ENCODE results near the gene ADAM15.

ADAM15 gene

DNA sequence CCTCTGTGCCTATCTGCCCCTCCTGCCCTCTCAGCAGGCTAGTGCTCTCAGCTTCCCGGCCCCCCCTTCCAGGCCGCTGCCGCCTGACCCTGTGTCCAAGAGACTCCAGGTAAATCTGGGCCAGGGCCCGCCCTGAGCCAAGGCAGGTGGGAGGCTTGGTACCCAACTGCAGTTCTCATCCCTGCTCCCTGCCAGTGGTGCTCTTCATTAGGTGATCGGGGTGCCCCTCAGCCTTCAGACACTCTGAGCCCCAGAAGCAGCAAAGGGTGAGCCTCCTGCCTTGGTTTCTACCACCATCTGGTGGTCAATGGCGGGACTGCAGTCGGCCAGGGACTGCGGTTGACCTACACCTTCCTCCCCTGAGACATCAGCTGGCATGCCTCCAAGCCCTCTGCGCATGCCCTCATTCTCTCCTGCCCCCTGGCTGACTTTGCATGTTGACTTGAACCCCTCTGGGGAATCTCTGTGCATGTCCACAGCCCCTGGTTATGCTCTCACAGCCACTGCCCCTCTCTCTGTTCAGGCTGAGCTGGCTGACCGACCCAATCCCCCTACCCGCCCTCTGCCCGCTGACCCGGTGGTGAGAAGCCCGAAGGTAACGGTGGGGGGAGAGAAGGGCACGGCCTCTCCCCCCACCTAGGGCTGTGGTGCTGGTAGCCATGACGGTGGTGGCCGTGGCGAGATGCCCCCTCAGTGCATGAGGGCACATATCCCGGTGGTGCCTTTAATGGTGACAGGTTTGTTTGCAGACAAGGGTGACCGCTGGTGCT lies 10.4 kb downstream of the ADAM15 start:
- Histone ChIP-seq H4K91ac (ENCODE audit: low read length) (no peak overlapping the region), H3K36me3 (ENCODE audit: control insufficient read depth in 1 of 2, insufficient read depth in 2 of 2, low read depth in 1 of 2, low read length in 2 of 2) (peaks cover 39 to 44% of the 10 kb centered on the region in 2 experiments), H3K23ac (ENCODE audit: low read length in 2 of 2) (no peak overlapping the region), H2BK15ac (ENCODE audit: low read depth, poor library complexity, severe bottlenecking) (no peak overlapping the region), H4K8ac (ENCODE audit: low read length) (peak overlapping the region; percentile 33), H3K4me1 (ENCODE audit: control insufficient read depth, insufficient read depth, low read depth, low read length) (peaks cover 23% of the 10 kb centered on the region), H3K9ac (ENCODE audit: low read length) (no peak overlapping the region), H3K18ac (ENCODE audit: low read depth in 1 of 2, low read length in 2 of 2) (no peak overlapping the region), H2BK120ac (ENCODE audit: low read depth, low read length) (no peak overlapping the region), H3K14ac (ENCODE audit: low read length in 2 of 2) (no peak overlapping the region), H3K27me3 (ENCODE audit: control insufficient read depth in 1 of 2, insufficient read depth in 1 of 2, low read length in 2 of 2) (no peaks in the 10 kb centered on the region), H2BK12ac (ENCODE audit: low read length in 2 of 2) (peak overlapping the region in 1 of 2 experiments; percentile 60), H3K4ac (ENCODE audit: low read depth in 1 of 2, low read length in 2 of 2) (no peak overlapping the region), H3K79me1 (replicated peaks; ENCODE audit: low read length, poor library complexity, severe bottlenecking) (peaks cover 9% of the 10 kb centered on the region), H3K4me3 (ENCODE audit: insufficient read depth in 1 of 2, low read depth in 1 of 2, low read length in 2 of 2) (no peak overlapping the region), H3K9me3 (ENCODE audit: control insufficient read depth, low read length) (no peaks in the 10 kb centered on the region), H3K4me2 (ENCODE audit: low read length, poor library complexity, severe bottlenecking) (no peak overlapping the region), H2AK5ac (ENCODE audit: low read length, severe bottlenecking) (no peak overlapping the region), H3K27ac (ENCODE audit: low read length, poor library complexity, severe bottlenecking) (no peak overlapping the region), H2AFZ (ENCODE audit: low read depth, low read length) (no peak overlapping the region), H2BK5ac (ENCODE audit: low read depth, low read length, poor library complexity, severe bottlenecking) (no peak overlapping the region)
- DNase-seq, result peak; percentile 83
- WGBS, result 41% methylated on average over 16 of the region's 21 CpGs

DNA sequence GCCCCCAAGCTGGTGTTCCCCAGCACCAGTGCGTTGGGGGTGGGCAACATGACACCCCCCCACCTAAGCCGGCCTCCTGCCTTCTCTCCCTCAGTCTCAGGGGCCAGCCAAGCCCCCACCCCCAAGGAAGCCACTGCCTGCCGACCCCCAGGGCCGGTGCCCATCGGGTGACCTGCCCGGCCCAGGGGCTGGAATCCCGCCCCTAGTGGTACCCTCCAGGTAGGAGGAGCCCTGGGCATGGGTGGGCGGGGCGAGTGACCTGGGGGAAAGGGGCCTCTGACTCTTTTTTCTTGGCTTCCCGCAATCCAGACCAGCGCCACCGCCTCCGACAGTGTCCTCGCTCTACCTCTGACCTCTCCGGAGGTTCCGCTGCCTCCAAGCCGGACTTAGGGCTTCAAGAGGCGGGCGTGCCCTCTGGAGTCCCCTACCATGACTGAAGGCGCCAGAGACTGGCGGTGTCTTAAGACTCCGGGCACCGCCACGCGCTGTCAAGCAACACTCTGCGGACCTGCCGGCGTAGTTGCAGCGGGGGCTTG lies 11.1 kb downstream of the ADAM15 start:
- peaks cover 33 to 43% of the 10 kb centered on the region in 2 experiments for H3K36me3 ChIP-seq (ENCODE audit: control insufficient read depth in 1 of 2, insufficient read depth in 2 of 2, low read depth in 1 of 2, low read length in 2 of 2)
- no peak overlapping the region for H3K27ac ChIP-seq (ENCODE audit: low read length, poor library complexity, severe bottlenecking)
- H3K4ac ChIP-seq (ENCODE audit: low read depth in 1 of 2, low read length in 2 of 2), result no peak overlapping the region
- H3K9me3 ChIP-seq (ENCODE audit: control insufficient read depth, low read length), result no peaks in the 10 kb centered on the region
- no peaks in the 10 kb centered on the region for H3K27me3 ChIP-seq (ENCODE audit: control insufficient read depth in 1 of 2, insufficient read depth in 1 of 2, low read length in 2 of 2)
- no peak overlapping the region for H2BK5ac ChIP-seq (ENCODE audit: low read depth, low read length, poor library complexity, severe bottlenecking)
- H2AFZ ChIP-seq (ENCODE audit: low read depth, low read length), result no peak overlapping the region
- WGBS, result 6% methylated on average over 24 of the region's 29 CpGs
- H3K18ac ChIP-seq (ENCODE audit: low read depth in 1 of 2, low read length in 2 of 2), result no peak overlapping the region
- H3K23ac ChIP-seq (ENCODE audit: low read length in 2 of 2), result no peak overlapping the region
- no peak overlapping the region for H3K4me3 ChIP-seq (ENCODE audit: insufficient read depth in 1 of 2, low read depth in 1 of 2, low read length in 2 of 2)
- peak overlapping the region; percentile 48 for H3K4me2 ChIP-seq (ENCODE audit: low read length, poor library complexity, severe bottlenecking)
- no peak overlapping the region for H2BK120ac ChIP-seq (ENCODE audit: low read depth, low read length)
- no peak overlapping the region for H4K91ac ChIP-seq (ENCODE audit: low read length)
- no peak for DNase-seq
- H2AK5ac ChIP-seq (ENCODE audit: low read length, severe bottlenecking), result no peak overlapping the region
- H3K9ac ChIP-seq (ENCODE audit: low read length), result no peak overlapping the region
- H3K14ac ChIP-seq (ENCODE audit: low read length in 2 of 2), result no peak overlapping the region
- H3K79me1 ChIP-seq (replicated peaks; ENCODE audit: low read length, poor library complexity, severe bottlenecking), result peaks cover 10% of the 10 kb centered on the region
- H4K8ac ChIP-seq (ENCODE audit: low read length), result peak overlapping the region; percentile 33
- peak overlapping the region in 1 of 2 experiments; percentile 60 for H2BK12ac ChIP-seq (ENCODE audit: low read length in 2 of 2)
- H3K4me1 ChIP-seq (ENCODE audit: control insufficient read depth, insufficient read depth, low read depth, low read length), result peaks cover 23% of the 10 kb centered on the region
- H2BK15ac ChIP-seq (ENCODE audit: low read depth, poor library complexity, severe bottlenecking), result peak overlapping the region; percentile 50

DNA sequence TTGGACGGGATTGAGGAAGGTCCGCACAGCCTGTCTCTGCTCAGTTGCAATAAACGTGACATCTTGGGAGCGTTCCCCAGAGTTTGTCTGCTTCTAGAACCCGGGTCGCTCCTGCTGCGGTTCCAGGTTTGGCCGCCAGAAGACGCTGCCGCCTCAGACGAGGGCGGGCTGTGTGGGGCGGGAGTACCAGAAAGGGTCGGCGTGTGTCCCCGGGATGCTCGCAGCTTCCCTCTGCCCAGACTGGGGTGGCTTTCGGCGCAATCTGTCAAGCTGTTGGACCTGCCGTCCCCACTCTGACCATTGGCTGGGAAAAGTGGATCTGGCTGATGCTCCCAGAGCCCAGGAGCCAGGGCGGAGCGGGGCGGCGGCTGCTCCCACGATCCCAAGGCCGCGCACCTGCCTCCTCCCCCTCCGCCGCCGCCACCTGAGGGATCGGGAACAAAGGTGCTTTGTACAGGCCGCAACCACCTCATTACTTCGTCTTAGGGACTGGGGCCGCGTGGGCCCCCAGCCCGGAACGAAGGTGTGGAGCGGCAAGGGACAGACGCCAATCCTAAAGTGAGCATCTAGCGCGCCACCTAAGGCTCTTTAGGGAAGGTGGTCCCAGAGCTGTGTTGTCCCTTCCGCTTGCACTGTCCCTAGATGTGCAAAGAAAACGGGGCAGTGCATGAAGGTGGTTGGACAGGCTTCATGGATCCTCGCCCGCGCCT lies 11.7 kb downstream of the ADAM15 start:
- peak overlapping the region; percentile 36 to 92 for H3K4me3 ChIP-seq (ENCODE audit: insufficient read depth in 1 of 2, low read depth in 1 of 2, low read length in 2 of 2)
- H3K9me3 ChIP-seq (ENCODE audit: control insufficient read depth, low read length), result no peaks in the 10 kb centered on the region
- no peak overlapping the region for H2BK15ac ChIP-seq (ENCODE audit: low read depth, poor library complexity, severe bottlenecking)
- no peak overlapping the region for H2AK5ac ChIP-seq (ENCODE audit: low read length, severe bottlenecking)
- 4% methylated on average over 43 of the region's 46 CpGs for WGBS
- H2AFZ ChIP-seq (ENCODE audit: low read depth, low read length), result no peak overlapping the region
- no peak overlapping the region for H2BK120ac ChIP-seq (ENCODE audit: low read depth, low read length)
- no peak overlapping the region for H3K27ac ChIP-seq (ENCODE audit: low read length, poor library complexity, severe bottlenecking)
- peaks cover 10% of the 10 kb centered on the region for H3K79me1 ChIP-seq (replicated peaks; ENCODE audit: low read length, poor library complexity, severe bottlenecking)
- peaks cover 23% of the 10 kb centered on the region for H3K4me1 ChIP-seq (ENCODE audit: control insufficient read depth, insufficient read depth, low read depth, low read length)
- peak overlapping the region; percentile 50 for H3K4me2 ChIP-seq (ENCODE audit: low read length, poor library complexity, severe bottlenecking)
- H3K18ac ChIP-seq (ENCODE audit: low read depth in 1 of 2, low read length in 2 of 2), result no peak overlapping the region
- H2BK12ac ChIP-seq (ENCODE audit: low read length in 2 of 2), result no peak overlapping the region
- H3K23ac ChIP-seq (ENCODE audit: low read length in 2 of 2), result no peak overlapping the region
- no peaks in the 10 kb centered on the region for H3K27me3 ChIP-seq (ENCODE audit: control insufficient read depth in 1 of 2, insufficient read depth in 1 of 2, low read length in 2 of 2)
- H3K36me3 ChIP-seq (ENCODE audit: control insufficient read depth in 1 of 2, insufficient read depth in 2 of 2, low read depth in 1 of 2, low read length in 2 of 2), result peaks cover 26 to 39% of the 10 kb centered on the region in 2 experiments
- H3K9ac ChIP-seq (ENCODE audit: low read length), result no peak overlapping the region
- H2BK5ac ChIP-seq (ENCODE audit: low read depth, low read length, poor library complexity, severe bottlenecking), result no peak overlapping the region
- DNase-seq, result peak; percentile 69
- H4K8ac ChIP-seq (ENCODE audit: low read length), result no peak overlapping the region
- H4K91ac ChIP-seq (ENCODE audit: low read length), result no peak overlapping the region
- no peak overlapping the region for H3K14ac ChIP-seq (ENCODE audit: low read length in 2 of 2)
- no peak overlapping the region for H3K4ac ChIP-seq (ENCODE audit: low read depth in 1 of 2, low read length in 2 of 2)

DNA sequence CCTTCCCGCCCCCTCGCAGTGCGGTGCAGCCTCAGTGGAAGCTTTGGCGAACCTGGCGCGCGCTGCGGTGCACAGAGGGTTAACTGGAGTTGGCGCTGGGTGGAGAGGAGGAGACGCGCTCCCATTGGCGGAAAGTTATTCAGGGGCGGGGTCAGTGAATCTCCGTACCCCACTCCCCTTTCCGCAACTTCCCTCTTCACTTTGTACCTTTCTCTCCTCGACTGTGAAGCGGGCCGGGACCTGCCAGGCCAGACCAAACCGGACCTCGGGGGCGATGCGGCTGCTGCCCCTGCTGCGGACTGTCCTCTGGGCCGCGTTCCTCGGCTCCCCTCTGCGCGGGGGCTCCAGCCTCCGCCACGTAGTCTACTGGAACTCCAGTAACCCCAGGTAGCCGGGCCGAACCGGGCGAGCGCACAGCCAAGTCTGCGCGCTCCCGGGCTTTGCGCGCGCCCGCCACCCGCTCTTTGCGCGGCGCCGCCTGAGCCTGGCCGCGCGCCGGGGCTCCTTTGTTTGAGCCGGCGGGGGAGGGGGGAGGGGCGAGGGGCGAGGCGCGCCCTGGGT lies 12.5 kb downstream of the ADAM15 start, which contains the start of gene EFNA4:
Gene EFNA4 (plus strand): TSS at position 191 of the 561 bp plus-strand sequence. CDS start 84 bp downstream, at position 275.
- Histone ChIP-seq H2BK12ac (ENCODE audit: low read length in 2 of 2) (peak within 1 kb of the TSS in 1 of 2 experiments; percentile 55), H3K9me3 (ENCODE audit: control insufficient read depth, low read length) (no peaks in the 10 kb centered on the region), H3K4me1 (ENCODE audit: control insufficient read depth, insufficient read depth, low read depth, low read length) (peaks cover 23% of the 10 kb centered on the region), H3K18ac (ENCODE audit: low read depth in 1 of 2, low read length in 2 of 2) (peak within 1 kb of the TSS; percentile 87 to 95), H3K4me2 (ENCODE audit: low read length, poor library complexity, severe bottlenecking) (peak within 1 kb of the TSS; percentile 79), H4K91ac (ENCODE audit: low read length) (no peak within 1 kb of the TSS), H3K27ac (ENCODE audit: low read length, poor library complexity, severe bottlenecking) (peak within 1 kb of the TSS; percentile 63), H3K4ac (ENCODE audit: low read depth in 1 of 2, low read length in 2 of 2) (peak within 1 kb of the TSS in 1 of 2 experiments; percentile 71), H3K14ac (ENCODE audit: low read length in 2 of 2) (peak within 1 kb of the TSS in 1 of 2 experiments; percentile 89), H2BK15ac (ENCODE audit: low read depth, poor library complexity, severe bottlenecking) (no peak within 1 kb of the TSS), H3K9ac (ENCODE audit: low read length) (peak within 1 kb of the TSS; percentile 92), H3K36me3 (ENCODE audit: control insufficient read depth in 1 of 2, insufficient read depth in 2 of 2, low read depth in 1 of 2, low read length in 2 of 2) (peaks cover 20 to 38% of the 10 kb centered on the region in 2 experiments), H4K8ac (ENCODE audit: low read length) (no peak within 1 kb of the TSS), H3K27me3 (ENCODE audit: control insufficient read depth in 1 of 2, insufficient read depth in 1 of 2, low read length in 2 of 2) (no peaks in the 10 kb centered on the region), H3K4me3 (ENCODE audit: insufficient read depth in 1 of 2, low read depth in 1 of 2, low read length in 2 of 2) (peak within 1 kb of the TSS; percentile 90 to 92), H3K23ac (ENCODE audit: low read length in 2 of 2) (peak within 1 kb of the TSS in 1 of 2 experiments; percentile 84), H3K79me1 (replicated peaks; ENCODE audit: low read length, poor library complexity, severe bottlenecking) (peaks cover 10% of the 10 kb centered on the region), H2AFZ (ENCODE audit: low read depth, low read length) (peak within 1 kb of the TSS; percentile 72), H2AK5ac (ENCODE audit: low read length, severe bottlenecking) (no peak within 1 kb of the TSS), H2BK120ac (ENCODE audit: low read depth, low read length) (peak within 1 kb of the TSS; percentile 76), H2BK5ac (ENCODE audit: low read depth, low read length, poor library complexity, severe bottlenecking) (peak within 1 kb of the TSS; percentile 92)
- peak; percentile 91 for DNase-seq
- 2% methylated on average over 52 of the region's 57 CpGs for whole genome bisulfite sequencing
